ENCODE data around the gene SMIM35. TPM values are rescaled to one million over a fixed set of nuclear protein-coding genes. Genes with fewer than 3 reads are reported as not detected.

SMIM35 gene
- total RNA-seq, 1 experiment from 2014 or later, result not detected

DNA sequence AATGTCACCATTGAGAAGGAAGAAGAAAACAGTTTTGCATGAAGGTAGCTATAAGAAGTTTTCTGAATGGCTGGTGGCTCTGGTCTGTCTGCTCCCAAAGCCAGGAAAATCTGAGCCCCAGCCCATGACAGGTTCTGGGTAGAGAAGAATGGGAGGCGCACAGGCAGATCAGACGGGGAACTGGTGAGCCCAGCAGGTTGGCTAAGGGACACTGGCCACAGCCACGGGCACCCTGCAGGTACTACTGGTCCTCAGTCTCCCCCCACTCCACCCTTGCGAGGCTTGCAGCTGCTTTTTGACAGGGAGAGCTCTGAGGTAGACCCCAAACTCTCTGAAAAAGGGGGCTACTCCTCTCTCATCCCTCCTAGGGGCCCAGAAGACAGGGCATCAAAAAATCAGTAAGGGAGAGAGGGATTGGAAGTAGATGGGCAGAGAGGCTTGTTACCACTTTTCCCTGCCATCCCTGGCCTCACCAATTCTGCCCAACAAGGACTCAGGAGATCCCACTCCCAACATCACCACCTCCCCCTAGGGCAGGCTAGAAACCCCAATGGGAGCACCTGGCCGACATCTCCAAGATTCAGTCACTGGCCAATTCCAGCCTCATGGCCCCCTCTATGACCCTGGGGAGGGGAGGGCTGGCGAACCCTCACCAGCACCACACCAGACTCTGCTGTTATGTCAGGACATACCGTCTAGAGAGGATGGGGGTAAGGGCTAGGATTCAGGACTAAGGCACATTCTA lies 48.5 kb upstream of the SMIM35 start:
- no peak for ATAC-seq
- H3K4me2 ChIP-seq (ENCODE audit: low read length), result no peak overlapping the region
- CTCF ChIA-PET, result no interaction called here
- no peaks in the 10 kb centered on the region for H3F3A ChIP-seq (ENCODE audit: low read length, unreplicated experiment)
- no peaks in the 10 kb centered on the region for H4K20me1 ChIP-seq (ENCODE audit: low read length)
- no peaks in the 10 kb centered on the region for H3K79me2 ChIP-seq (ENCODE audit: low read length)
- H3K27me3 ChIP-seq (ENCODE audit: low read length), result peaks cover 85% of the 10 kb centered on the region
- H3K9me3 ChIP-seq (ENCODE audit: low read length), result no peaks in the 10 kb centered on the region
- H3K36me3 ChIP-seq (ENCODE audit: low read depth, low read length), result no peaks in the 10 kb centered on the region
- no peak overlapping the region for H2AFZ ChIP-seq (ENCODE audit: low read length)
- intact Hi-C loops (cut with micrococcal nuclease), result no loop called here
- H3K4me1 ChIP-seq (ENCODE audit: insufficient read depth, low read length), result no peaks in the 10 kb centered on the region
- H3K9ac ChIP-seq (ENCODE audit: low read length), result no peak overlapping the region
- no peak overlapping the region for H3K4me3 ChIP-seq (ENCODE audit: low read length)
- BruUV-seq (replicated peaks), result no TSS peak
- H3K9me2 ChIP-seq (replicated peaks; ENCODE audit: low read length), result no peaks in the 10 kb centered on the region
- no peak for TF ChIP-seq CTCF (conservative IDR thresholded peaks at IDR 0.05; ENCODE audit: low read depth, low read length)
- TF ChIP-seq EZH2phosphoT487 (IDR thresholded peaks at IDR 0.05; ENCODE audit: borderline replicate concordance, low read length), result no peak
- no peak for TF ChIP-seq EZH2 (IDR thresholded peaks at IDR 0.05; ENCODE audit: low read length, unreplicated experiment)
- no peak overlapping the region for H3K27ac ChIP-seq (ENCODE audit: low read length)
- POLR2A ChIA-PET (ENCODE audit: unreplicated experiment), result no interaction called here
- DNase-seq, result no peak

GRCh38 chr11:118133816-118134215 lies 47.1 kb upstream of the SMIM35 start:
- Histone ChIP-seq H3K36me3 (ENCODE audit: low read depth, low read length) (no peaks in the 10 kb centered on the region), H3K9me3 (ENCODE audit: low read length) (no peaks in the 10 kb centered on the region), H4K20me1 (ENCODE audit: low read length) (no peaks in the 10 kb centered on the region), H3K27ac (ENCODE audit: low read length) (no peak overlapping the region), H3K9me2 (replicated peaks; ENCODE audit: low read length) (no peaks in the 10 kb centered on the region), H3K79me2 (ENCODE audit: low read length) (no peaks in the 10 kb centered on the region), H3K27me3 (ENCODE audit: low read length) (peaks cover 87% of the 10 kb centered on the region), H3K9ac (ENCODE audit: low read length) (no peak overlapping the region), H3K4me1 (ENCODE audit: insufficient read depth, low read length) (no peaks in the 10 kb centered on the region), H3K4me3 (ENCODE audit: low read length) (no peak overlapping the region), H3F3A (ENCODE audit: low read length, unreplicated experiment) (no peaks in the 10 kb centered on the region), H2AFZ (ENCODE audit: low read length) (no peak overlapping the region), H3K4me2 (ENCODE audit: low read length) (no peak overlapping the region)
- intact Hi-C loops (cut with micrococcal nuclease), result no loop called here
- CTCF ChIA-PET, result no interaction called here
- TF ChIP-seq EZH2phosphoT487 (IDR thresholded peaks at IDR 0.05; ENCODE audit: borderline replicate concordance, low read length) (no peak), EZH2 (IDR thresholded peaks at IDR 0.05; ENCODE audit: low read length, unreplicated experiment) (no peak), CTCF (conservative IDR thresholded peaks at IDR 0.05; ENCODE audit: low read depth, low read length) (no peak)
- POLR2A ChIA-PET (ENCODE audit: unreplicated experiment), result interaction anchor here (0.5 to 0.6 kb wide), 2 partner anchors 238 to 502 kb away, joined by 4 to 5 read pairs; no protein-coding TSS in a partner anchor
- no TSS peak for BruUV-seq (replicated peaks)
- ATAC-seq (no peak), DNase-seq (no peak)

GRCh38 chr11:118132385-118133151 lies 45.8 kb upstream of the SMIM35 start:
- H3F3A ChIP-seq (ENCODE audit: low read length, unreplicated experiment), result no peaks in the 10 kb centered on the region
- H3K4me2 ChIP-seq (ENCODE audit: low read length), result no peak overlapping the region
- no peaks in the 10 kb centered on the region for H3K79me2 ChIP-seq (ENCODE audit: low read length)
- no peak overlapping the region for H3K4me3 ChIP-seq (ENCODE audit: low read length)
- no peak overlapping the region for H3K9ac ChIP-seq (ENCODE audit: low read length)
- peaks cover 83% of the 10 kb centered on the region for H3K27me3 ChIP-seq (ENCODE audit: low read length)
- no peak overlapping the region for H2AFZ ChIP-seq (ENCODE audit: low read length)
- no peaks in the 10 kb centered on the region for H3K9me3 ChIP-seq (ENCODE audit: low read length)
- no peaks in the 10 kb centered on the region for H4K20me1 ChIP-seq (ENCODE audit: low read length)
- intact Hi-C loops (cut with micrococcal nuclease), result no loop called here
- POLR2A ChIA-PET (ENCODE audit: unreplicated experiment), result no interaction called here
- DNase-seq (no peak), ATAC-seq (no peak)
- no peaks in the 10 kb centered on the region for H3K9me2 ChIP-seq (replicated peaks; ENCODE audit: low read length)
- no peak for TF ChIP-seq EZH2phosphoT487 (IDR thresholded peaks at IDR 0.05; ENCODE audit: borderline replicate concordance, low read length)
- no peak for TF ChIP-seq CTCF (conservative IDR thresholded peaks at IDR 0.05; ENCODE audit: low read depth, low read length)
- TF ChIP-seq EZH2 (IDR thresholded peaks at IDR 0.05; ENCODE audit: low read length, unreplicated experiment), result no peak
- no peaks in the 10 kb centered on the region for H3K36me3 ChIP-seq (ENCODE audit: low read depth, low read length)
- no TSS peak for BruUV-seq (replicated peaks)
- H3K27ac ChIP-seq (ENCODE audit: low read length), result no peak overlapping the region
- CTCF ChIA-PET, result no interaction called here
- H3K4me1 ChIP-seq (ENCODE audit: insufficient read depth, low read length), result no peaks in the 10 kb centered on the region

Measured in PC-3 (cell line).